WTC11 (cell line): Measurements from ENCODE around the gene LPCAT3. TPM values are rescaled to one million over a fixed set of nuclear protein-coding genes. Genes with fewer than 3 reads are reported as not detected.

ENCODE experiments used
- ATAC-seq: fragments of 200-7000 bp; cut with Tn5 transposase; 2 replicates; pipeline ENCODE4 v1.10.0; 2021; ENCODE audit warnings: mild to moderate bottlenecking, moderate library complexity
- CTCF ChIA-PET: fragments of 300-600 bp; sonication (Branson Sonifier 250); formaldehyde crosslinking; loops from one replicate; lab custom pipeline; 2021; ENCODE audit warnings: antibody characterized with exemption; lab: Charles Lee
- POLR2A ChIA-PET: fragments of 350-600 bp; sonication (Branson Sonifier 250); formaldehyde crosslinking; loops from one replicate; lab custom pipeline; 2021; ENCODE audit warnings: antibody characterized with exemption; lab: Charles Lee
- DNase-seq: peaks from one replicate; pipeline ENCODE4 v3.0.0; 2021; ENCODE audit warnings: low spot score
- H3K27ac Mint-ChIP-seq: 2 replicates; pipeline ENCODE4 v1.8.0; 2021; ENCODE audit warnings: mixed read lengths
- H3K27me3 Mint-ChIP-seq: 2 replicates; pipeline ENCODE4 v1.8.0; 2021; ENCODE audit warnings: low read depth, mild to moderate bottlenecking, moderate library complexity, mixed read lengths
- H3K36me3 Mint-ChIP-seq: 2 replicates; pipeline ENCODE4 v1.8.0; 2021; ENCODE audit warnings: mixed read lengths
- H3K4me1 Mint-ChIP-seq: 2 replicates; pipeline ENCODE4 v1.8.0; 2022; ENCODE audit warnings: mixed read lengths
- H3K4me3 Mint-ChIP-seq: 2 replicates; pipeline ENCODE4 v1.8.0; 2021; ENCODE audit warnings: mild to moderate bottlenecking, moderate library complexity, mixed read lengths
- H3K9me3 Mint-ChIP-seq: 2 replicates; pipeline ENCODE4 v1.8.0; 2021; ENCODE audit warnings: mixed read lengths
- AR ChIP-seq: fragments of 250-450 bp; sonication (Bioruptor Pico); IDR thresholded peaks from 2 replicates; pipeline ENCODE4 v1.9.0; 2021; ENCODE audit warnings: mild to moderate bottlenecking
- ATF3 ChIP-seq: sonication (generic); formaldehyde crosslinking; conservative IDR thresholded peaks from 2 replicates; pipeline ENCODE4 v1.8.1; 2022; ENCODE audit warnings: mild to moderate bottlenecking, missing genetic modification reagents
- CREB1 ChIP-seq: sonication (generic); formaldehyde crosslinking; IDR thresholded peaks from 2 replicates; pipeline ENCODE4 v1.8.0; 2023; ENCODE audit warnings: mild to moderate bottlenecking, missing genetic modification reagents
- E2F4 ChIP-seq: sonication (generic); formaldehyde crosslinking; IDR thresholded peaks from 2 replicates; pipeline ENCODE4 v1.8.1; 2022; ENCODE audit warnings: low read depth, mild to moderate bottlenecking, moderate library complexity, missing genetic modification reagents, borderline replicate concordance
- ETV6 ChIP-seq: sonication (generic); formaldehyde crosslinking; IDR thresholded peaks from 2 replicates; pipeline ENCODE4 v1.8.1; 2022; ENCODE audit warnings: mild to moderate bottlenecking, missing genetic modification reagents
- FOXP4 ChIP-seq: sonication (generic); formaldehyde crosslinking; IDR thresholded peaks from 2 replicates; pipeline ENCODE4 v1.8.0; 2022; ENCODE audit warnings: mild to moderate bottlenecking, missing genetic modification reagents
- NFE2L1 ChIP-seq: sonication (generic); formaldehyde crosslinking; IDR thresholded peaks from 2 replicates; pipeline ENCODE4 v1.8.1; 2023; ENCODE audit warnings: missing genetic modification reagents
- OVOL2 ChIP-seq: fragments of 250-450 bp; sonication (Bioruptor Pico); IDR thresholded peaks from 2 replicates; pipeline ENCODE4 v1.9.0; 2021; ENCODE audit warnings: mild to moderate bottlenecking, borderline replicate concordance
- ZBTB43 ChIP-seq: sonication (generic); formaldehyde crosslinking; IDR thresholded peaks from 2 replicates; pipeline ENCODE4 v1.8.1; 2023; ENCODE audit warnings: mild to moderate bottlenecking, missing genetic modification reagents
- ZNF512 ChIP-seq: sonication (generic); formaldehyde crosslinking; IDR thresholded peaks from 2 replicates; pipeline ENCODE4 v1.8.1; 2022; ENCODE audit warnings: missing genetic modification reagents, borderline replicate concordance
- total RNA-seq: library from RNA; stranded (reverse); gene quantifications from 3 replicates; pipeline ENCODE4 v1.2.3, GENCODE V29; 2021

LPCAT3 gene
- total RNA-seq, 1 experiment from 2014 or later: 40.0 TPM

GRCh38 chr12:7067096-7067495 is 48.8 kb upstream of the LPCAT3 start (continued):
- TF ChIP-seq ZBTB43 (CRISPR knock-in tag): no peak
- no peak for TF ChIP-seq ZNF512 (CRISPR knock-in tag)
- TF ChIP-seq NFE2L1: no peak
- no peak for TF ChIP-seq ETV6 (CRISPR knock-in tag)
- TF ChIP-seq FOXP4: no peak
- no peak for TF ChIP-seq CREB1 (CRISPR knock-in tag)
- TF ChIP-seq OVOL2: no peak

- POLR2A ChIA-PET: no interaction called here
- H3K9me3 Mint-ChIP-seq: no peaks in the 10 kb centered on the region
Observed at GRCh38 chr12:7066596-7066995, 48.3 kb upstream of the LPCAT3 start.

GRCh38 chr12:7065073-7065623 is 46.9 kb upstream of the LPCAT3 start:
- no peak overlapping the region for H3K4me3 Mint-ChIP-seq
- H3K36me3 Mint-ChIP-seq: no peaks in the 10 kb centered on the region
- DNase-seq (no peak), ATAC-seq (no peak)
- peaks cover 13% of the 10 kb centered on the region for H3K4me1 Mint-ChIP-seq
- H3K27me3 Mint-ChIP-seq: peaks cover 7% of the 10 kb centered on the region; the same call in 1 of the 2 replicates
- no peaks in the 10 kb centered on the region for H3K9me3 Mint-ChIP-seq
- ChIA-PET POLR2A (no interaction called here), CTCF (interaction anchor here (0.8 kb wide), 1 partner anchor 44 kb away, joined by 3 read pairs; the partner anchor contains the start of gene C1RL)
- H3K27ac Mint-ChIP-seq: no peak overlapping the region
- TF ChIP-seq ATF3 (CRISPR knock-in tag) (no peak), ZNF512 (CRISPR knock-in tag) (no peak)

More at GRCh38 chr12:7066596-7066995, 48.3 kb upstream of the LPCAT3 start:
- no peaks in the 10 kb centered on the region for H3K36me3 Mint-ChIP-seq
- CTCF ChIA-PET: interaction anchor here (1.2 to 1.5 kb wide), 2 partner anchors 13 to 47 kb away, joined by 3 to 6 read pairs; no protein-coding TSS in a partner anchor
- ATAC-seq (no peak), DNase-seq (no peak)
- H3K4me1 Mint-ChIP-seq: no peaks in the 10 kb centered on the region
- H3K27ac Mint-ChIP-seq: no peak overlapping the region
- TF ChIP-seq E2F4 (CRISPR knock-in tag): no peak
- TF ChIP-seq AR (CRISPR knock-in tag): no peak
- TF ChIP-seq, all 79 proteins: peak for 0
- peaks cover 5% of the 10 kb centered on the region; the same call in 1 of the 2 replicates for H3K27me3 Mint-ChIP-seq
- no peak overlapping the region for H3K4me3 Mint-ChIP-seq
